ENCODE results near the gene ZNF407. TPM values are rescaled to one million over a fixed set of nuclear protein-coding genes. Genes with fewer than 3 reads are reported as not detected.

ZNF407 gene
- total RNA-seq, 1 donor from 2014 or later: 18.3 TPM

GRCh38 chr18:74896390-74896991, 298.8 kb downstream of the ZNF407 start:
- peaks cover 11% of the 10 kb centered on the region for H3K4me1 Mint-ChIP-seq (ENCODE audit: low read depth)
- no peaks in the 10 kb centered on the region for H3K36me3 Mint-ChIP-seq (ENCODE audit: low read depth)
- H3K27ac Mint-ChIP-seq: no peak overlapping the region
- no peak overlapping the region for H3K4me3 Mint-ChIP-seq (ENCODE audit: low read depth)
- intact Hi-C loops (cut with micrococcal nuclease): no loop called here
- DNase-seq (ENCODE audit: low spot score): no peak
- H3K9me3 Mint-ChIP-seq: no peaks in the 10 kb centered on the region
- no peaks in the 10 kb centered on the region for H3K27me3 Mint-ChIP-seq (ENCODE audit: low read depth)

DNA sequence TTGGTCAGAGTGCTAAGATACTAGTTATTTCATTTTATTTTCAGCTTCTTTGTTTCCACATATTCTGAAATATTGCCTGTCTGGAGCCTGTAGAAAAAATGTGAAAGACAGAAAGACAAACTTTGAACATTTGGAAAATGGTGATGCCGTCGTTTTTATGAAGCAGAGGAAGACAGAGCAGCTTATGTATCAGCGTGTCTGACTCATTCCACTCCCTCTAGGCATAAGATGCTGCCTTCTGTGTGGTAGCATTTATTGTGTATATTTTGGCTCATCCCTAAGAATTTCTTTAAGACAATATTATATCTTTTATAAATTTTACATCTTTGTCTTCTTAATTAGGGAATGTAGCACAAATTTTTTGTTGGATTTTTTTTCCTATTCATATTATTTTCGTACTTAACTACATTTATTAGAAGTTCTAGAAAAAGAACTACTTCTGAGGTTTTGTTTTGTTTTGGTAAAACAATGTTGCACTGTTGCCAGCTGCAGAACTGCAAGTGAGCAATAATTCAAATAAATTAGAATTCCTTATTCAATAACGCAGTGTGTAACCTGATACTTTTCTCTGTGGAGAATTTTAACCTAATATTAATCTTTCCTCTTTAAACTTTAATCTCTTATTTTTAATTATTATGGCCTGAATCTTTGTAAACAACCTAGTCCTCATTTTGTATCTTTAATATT, 300.4 kb downstream of the ZNF407 start:
- Mint-ChIP-seq H3K4me1 (ENCODE audit: low read depth) (peaks cover 11% of the 10 kb centered on the region), H3K36me3 (ENCODE audit: low read depth) (no peaks in the 10 kb centered on the region), H3K27ac (no peak overlapping the region), H3K27me3 (ENCODE audit: low read depth) (no peaks in the 10 kb centered on the region), H3K4me3 (ENCODE audit: low read depth) (no peak overlapping the region), H3K9me3 (no peaks in the 10 kb centered on the region)
- intact Hi-C loops (cut with micrococcal nuclease): no loop called here
- no peak for DNase-seq (ENCODE audit: low spot score)

GRCh38 chr18:74898965-74899364, 301.3 kb downstream of the ZNF407 start:
- no peak for DNase-seq (ENCODE audit: low spot score)
- intact Hi-C loops (cut with micrococcal nuclease): no loop called here
- H3K9me3 Mint-ChIP-seq: no peaks in the 10 kb centered on the region
- peaks cover 11% of the 10 kb centered on the region for H3K4me1 Mint-ChIP-seq (ENCODE audit: low read depth)
- H3K27me3 Mint-ChIP-seq (ENCODE audit: low read depth): no peaks in the 10 kb centered on the region
- no peak overlapping the region for H3K27ac Mint-ChIP-seq
- no peaks in the 10 kb centered on the region for H3K36me3 Mint-ChIP-seq (ENCODE audit: low read depth)
- no peak overlapping the region for H3K4me3 Mint-ChIP-seq (ENCODE audit: low read depth)

GRCh38 chr18:74899554-74899953, 301.9 kb downstream of the ZNF407 start:
- intact Hi-C loops (cut with micrococcal nuclease): no loop called here
- Mint-ChIP-seq H3K36me3 (ENCODE audit: low read depth) (no peaks in the 10 kb centered on the region), H3K4me1 (ENCODE audit: low read depth) (peaks cover 11% of the 10 kb centered on the region), H3K27ac (no peak overlapping the region), H3K9me3 (no peaks in the 10 kb centered on the region), H3K4me3 (ENCODE audit: low read depth) (no peak overlapping the region), H3K27me3 (ENCODE audit: low read depth) (no peaks in the 10 kb centered on the region)
- DNase-seq (ENCODE audit: low spot score): no peak

DNA sequence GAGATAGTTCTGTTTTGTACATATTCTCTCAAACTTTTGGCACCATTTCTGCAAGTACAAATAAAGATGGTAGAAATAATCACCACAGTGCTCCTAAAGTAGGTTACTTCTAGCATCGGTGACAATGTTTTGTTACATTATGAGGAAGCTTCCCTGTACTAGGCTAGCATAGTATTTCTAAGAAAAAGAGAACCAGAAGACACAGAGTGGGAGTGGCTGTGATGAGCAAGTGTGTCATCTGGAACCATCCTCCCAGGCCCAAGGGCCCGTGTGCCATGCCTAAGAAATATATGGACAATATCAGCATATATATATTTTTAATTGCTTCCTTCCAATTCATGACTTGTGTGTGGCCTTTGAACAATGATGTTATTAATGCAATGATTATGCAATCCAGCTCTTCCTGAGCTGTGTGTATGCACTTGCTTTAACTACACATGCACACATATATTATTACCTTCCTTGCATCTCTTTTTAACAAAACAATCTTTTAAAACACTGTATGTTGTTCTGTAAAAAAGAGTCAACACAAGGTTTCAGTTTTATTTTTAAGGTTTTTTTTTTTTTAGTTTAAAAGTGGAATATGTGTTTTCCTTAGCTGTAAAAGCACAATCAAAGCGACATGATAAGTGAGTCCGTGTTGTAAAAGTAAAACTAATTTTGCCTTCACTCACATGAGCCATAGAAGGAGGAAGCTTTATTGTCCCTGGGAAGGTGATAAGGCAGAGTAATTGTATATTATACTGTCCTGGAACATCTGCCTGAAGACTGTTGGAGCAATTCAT, 303.9 kb downstream of the ZNF407 start:
- Mint-ChIP-seq H3K4me1 (ENCODE audit: low read depth) (peaks cover 9% of the 10 kb centered on the region), H3K4me3 (ENCODE audit: low read depth) (no peak overlapping the region), H3K27me3 (ENCODE audit: low read depth) (no peaks in the 10 kb centered on the region), H3K36me3 (ENCODE audit: low read depth) (no peaks in the 10 kb centered on the region), H3K9me3 (no peaks in the 10 kb centered on the region), H3K27ac (no peak overlapping the region)
- intact Hi-C loops (cut with micrococcal nuclease): no loop called here
- no peak for DNase-seq (ENCODE audit: low spot score)

- intact Hi-C loops (cut with micrococcal nuclease): no loop called here
- no peaks in the 10 kb centered on the region for H3K27me3 Mint-ChIP-seq (ENCODE audit: low read depth)
- DNase-seq (ENCODE audit: low spot score): no peak
- no peak overlapping the region for H3K4me3 Mint-ChIP-seq (ENCODE audit: low read depth)
- no peaks in the 10 kb centered on the region for H3K9me3 Mint-ChIP-seq
- H3K36me3 Mint-ChIP-seq (ENCODE audit: low read depth): no peaks in the 10 kb centered on the region
- H3K4me1 Mint-ChIP-seq (ENCODE audit: low read depth): peaks cover 9% of the 10 kb centered on the region
- no peak overlapping the region for H3K27ac Mint-ChIP-seq
These were observed 304.4 kb downstream of the ZNF407 start for GRCh38 chr18:74902147-74902455.

DNA sequence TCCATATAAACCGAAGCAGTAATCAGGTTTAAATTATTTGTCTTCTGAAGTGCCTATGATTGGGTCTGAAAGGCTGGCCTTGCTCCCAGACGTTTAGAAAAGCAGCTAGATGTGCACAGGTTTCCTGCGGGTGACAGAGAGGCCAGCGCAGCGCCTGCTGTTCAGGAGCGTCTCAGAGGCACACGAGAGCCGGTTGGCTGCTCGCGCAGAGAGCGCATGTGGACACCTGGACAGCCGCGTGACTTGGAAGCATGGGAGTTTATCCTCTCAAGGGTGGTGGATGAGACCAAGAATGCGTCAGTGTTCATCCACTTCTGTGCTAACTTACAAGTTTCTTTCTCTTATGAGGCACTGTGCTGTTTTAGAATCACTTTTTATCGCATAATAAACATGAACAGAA, 307.6 kb downstream of the ZNF407 start:
- Mint-ChIP-seq H3K27ac (no peak overlapping the region), H3K36me3 (ENCODE audit: low read depth) (no peaks in the 10 kb centered on the region), H3K9me3 (no peaks in the 10 kb centered on the region), H3K27me3 (ENCODE audit: low read depth) (no peaks in the 10 kb centered on the region), H3K4me3 (ENCODE audit: low read depth) (no peak overlapping the region), H3K4me1 (ENCODE audit: low read depth) (peaks cover 7% of the 10 kb centered on the region)
- no peak for DNase-seq (ENCODE audit: low spot score)
- intact Hi-C loops (cut with micrococcal nuclease): no loop called here

DNA sequence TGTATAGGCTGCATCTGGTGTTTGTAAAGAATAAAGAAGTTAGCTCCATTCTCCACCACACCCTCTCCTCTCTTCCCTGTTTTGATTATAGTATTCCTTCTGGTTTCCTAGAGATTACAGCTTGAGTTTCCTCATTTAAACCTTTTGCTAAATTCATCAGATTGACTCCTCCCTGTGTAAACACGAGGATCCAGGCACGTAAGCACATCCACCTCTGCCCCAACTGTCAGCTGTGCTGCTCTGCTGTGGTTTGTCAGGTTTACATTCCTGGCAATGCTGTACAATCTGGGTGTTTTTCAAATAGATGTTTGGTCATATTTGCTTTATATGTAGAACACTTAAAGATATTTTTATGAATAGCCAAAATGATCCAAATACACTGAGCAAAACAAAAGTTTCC, 308.5 kb downstream of the ZNF407 start:
- DNase-seq (ENCODE audit: low spot score): no peak
- peaks cover 3% of the 10 kb centered on the region for H3K4me1 Mint-ChIP-seq (ENCODE audit: low read depth)
- no peaks in the 10 kb centered on the region for H3K9me3 Mint-ChIP-seq
- no peaks in the 10 kb centered on the region for H3K27me3 Mint-ChIP-seq (ENCODE audit: low read depth)
- H3K36me3 Mint-ChIP-seq (ENCODE audit: low read depth): no peaks in the 10 kb centered on the region
- no peak overlapping the region for H3K27ac Mint-ChIP-seq
- H3K4me3 Mint-ChIP-seq (ENCODE audit: low read depth): no peak overlapping the region
- intact Hi-C loops (cut with micrococcal nuclease): no loop called here

DNA sequence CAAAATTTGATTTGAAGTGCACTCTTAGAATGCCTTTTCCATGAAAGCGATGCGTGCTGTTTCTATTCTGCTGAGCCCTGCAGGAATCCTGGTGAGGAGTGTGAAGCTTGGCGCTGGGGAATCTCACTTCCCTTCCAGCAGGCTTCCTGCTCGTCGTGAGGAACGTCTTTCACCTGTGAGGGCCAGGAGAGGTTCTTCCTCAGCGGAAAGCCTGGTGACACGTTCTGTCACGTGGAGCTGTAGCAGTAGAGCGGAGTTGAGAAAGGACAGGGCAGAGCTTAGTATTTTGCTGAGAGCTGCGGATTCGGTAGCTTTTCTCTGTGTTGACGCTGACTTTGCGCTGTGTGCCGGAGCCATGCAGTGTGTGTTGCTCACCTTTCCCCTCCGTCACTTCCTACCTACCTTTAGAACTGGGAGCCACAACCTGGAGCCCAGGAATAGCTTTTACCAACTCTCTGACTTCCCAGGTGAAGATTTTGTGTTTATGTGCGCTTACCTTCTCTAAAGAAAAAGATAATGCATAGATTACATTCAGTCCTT, 316.5 kb downstream of the ZNF407 start:
- Mint-ChIP-seq H3K36me3 (ENCODE audit: low read depth) (no peaks in the 10 kb centered on the region), H3K27ac (no peak overlapping the region), H3K27me3 (ENCODE audit: low read depth) (no peaks in the 10 kb centered on the region), H3K9me3 (no peaks in the 10 kb centered on the region), H3K4me1 (ENCODE audit: low read depth) (no peaks in the 10 kb centered on the region), H3K4me3 (ENCODE audit: low read depth) (no peak overlapping the region)
- no peak for DNase-seq (ENCODE audit: low spot score)
- intact Hi-C loops (cut with micrococcal nuclease): no loop called here

GRCh38 chr18:74914648-74915047, 317.0 kb downstream of the ZNF407 start:
- intact Hi-C loops (cut with micrococcal nuclease): no loop called here
- Mint-ChIP-seq H3K9me3 (no peaks in the 10 kb centered on the region), H3K27ac (no peak overlapping the region), H3K36me3 (ENCODE audit: low read depth) (no peaks in the 10 kb centered on the region), H3K4me1 (ENCODE audit: low read depth) (no peaks in the 10 kb centered on the region), H3K4me3 (ENCODE audit: low read depth) (no peak overlapping the region), H3K27me3 (ENCODE audit: low read depth) (no peaks in the 10 kb centered on the region)
- no peak for DNase-seq (ENCODE audit: low spot score)

DNA sequence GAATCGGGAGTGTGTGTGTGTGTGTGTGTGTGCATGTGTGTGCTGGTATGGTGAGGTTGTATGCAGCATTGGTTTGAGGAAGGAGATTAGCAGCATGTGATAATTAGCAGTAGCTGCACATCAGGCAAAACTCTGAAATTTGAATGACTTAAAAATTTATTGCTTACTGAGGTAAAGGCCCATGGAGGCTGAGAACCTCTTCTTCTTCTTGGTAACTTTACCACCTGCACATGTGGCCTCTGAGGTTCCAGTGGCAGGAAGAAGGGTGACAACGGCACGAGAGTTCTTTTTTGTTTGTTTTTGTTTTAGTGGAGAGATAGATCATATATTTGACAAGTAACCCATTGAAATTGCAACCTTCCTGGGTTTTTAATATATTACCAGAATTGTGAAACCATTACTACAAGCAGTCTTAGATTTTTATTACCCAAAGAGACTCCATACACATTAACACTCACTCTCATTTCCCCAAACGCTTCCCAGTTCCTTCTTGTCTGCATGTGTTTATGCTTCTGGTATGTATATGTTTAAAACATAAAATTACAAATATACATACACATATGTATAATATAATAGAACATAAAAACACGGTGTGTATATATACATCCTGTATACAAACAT, 319.2 kb downstream of the ZNF407 start:
- no peaks in the 10 kb centered on the region for H3K9me3 Mint-ChIP-seq
- H3K36me3 Mint-ChIP-seq (ENCODE audit: low read depth): no peaks in the 10 kb centered on the region
- no peak for DNase-seq (ENCODE audit: low spot score)
- H3K4me1 Mint-ChIP-seq (ENCODE audit: low read depth): no peaks in the 10 kb centered on the region
- intact Hi-C loops (cut with micrococcal nuclease): no loop called here
- no peak overlapping the region for H3K27ac Mint-ChIP-seq
- H3K27me3 Mint-ChIP-seq (ENCODE audit: low read depth): no peaks in the 10 kb centered on the region
- no peak overlapping the region for H3K4me3 Mint-ChIP-seq (ENCODE audit: low read depth)

DNA sequence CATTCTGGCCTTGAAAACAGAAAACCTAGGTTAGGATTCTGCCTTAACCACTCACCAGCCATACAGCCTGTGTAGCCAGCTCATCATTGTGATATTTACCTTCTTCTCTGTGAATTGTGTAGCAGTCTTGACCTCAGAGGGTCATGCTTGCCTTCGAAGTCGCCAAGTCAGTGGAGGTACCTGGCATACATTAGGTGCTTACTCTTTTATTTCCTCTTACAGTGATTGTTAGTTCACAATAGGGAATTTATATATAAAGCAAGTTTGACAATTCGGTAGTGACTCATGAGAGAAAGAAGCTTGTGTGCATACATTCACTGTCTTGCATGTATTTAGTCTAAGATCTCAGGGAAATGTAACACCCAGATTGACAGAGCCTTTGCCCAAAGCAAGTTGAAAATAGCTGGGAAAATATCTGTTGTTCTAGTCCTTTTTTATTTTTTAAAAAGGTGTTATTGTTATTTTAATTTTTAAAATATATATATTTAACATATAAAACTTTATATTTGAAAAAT, 320.7 kb downstream of the ZNF407 start:
- Mint-ChIP-seq H3K9me3 (no peaks in the 10 kb centered on the region), H3K4me1 (ENCODE audit: low read depth) (no peaks in the 10 kb centered on the region), H3K27ac (no peak overlapping the region), H3K36me3 (ENCODE audit: low read depth) (no peaks in the 10 kb centered on the region), H3K27me3 (ENCODE audit: low read depth) (no peaks in the 10 kb centered on the region), H3K4me3 (ENCODE audit: low read depth) (no peak overlapping the region)
- DNase-seq (ENCODE audit: low spot score): no peak
- intact Hi-C loops (cut with micrococcal nuclease): no loop called here

Data from activated T-helper 2 cell treated with anti-CD3 and anti-CD28 coated beads, Interferon-gamma antibody, Interleukin-2, Interleukin-4, amounts not matched to agents 10 μg/mL and 5 μg/mL and 100 μg/mL, durations not matched to agents 14 hours and 24 hours and 36 hours (primary cell).